TTC549 (cell line): ENCODE data around the gene DRC7.

Source experiments
- FAIRE-seq: peaks from 2 replicates; lab custom pipeline; 2012; peaks lifted over from hg19 to GRCh38; lab: Jason Lieb, UNC

Gene DRC7

DNA sequence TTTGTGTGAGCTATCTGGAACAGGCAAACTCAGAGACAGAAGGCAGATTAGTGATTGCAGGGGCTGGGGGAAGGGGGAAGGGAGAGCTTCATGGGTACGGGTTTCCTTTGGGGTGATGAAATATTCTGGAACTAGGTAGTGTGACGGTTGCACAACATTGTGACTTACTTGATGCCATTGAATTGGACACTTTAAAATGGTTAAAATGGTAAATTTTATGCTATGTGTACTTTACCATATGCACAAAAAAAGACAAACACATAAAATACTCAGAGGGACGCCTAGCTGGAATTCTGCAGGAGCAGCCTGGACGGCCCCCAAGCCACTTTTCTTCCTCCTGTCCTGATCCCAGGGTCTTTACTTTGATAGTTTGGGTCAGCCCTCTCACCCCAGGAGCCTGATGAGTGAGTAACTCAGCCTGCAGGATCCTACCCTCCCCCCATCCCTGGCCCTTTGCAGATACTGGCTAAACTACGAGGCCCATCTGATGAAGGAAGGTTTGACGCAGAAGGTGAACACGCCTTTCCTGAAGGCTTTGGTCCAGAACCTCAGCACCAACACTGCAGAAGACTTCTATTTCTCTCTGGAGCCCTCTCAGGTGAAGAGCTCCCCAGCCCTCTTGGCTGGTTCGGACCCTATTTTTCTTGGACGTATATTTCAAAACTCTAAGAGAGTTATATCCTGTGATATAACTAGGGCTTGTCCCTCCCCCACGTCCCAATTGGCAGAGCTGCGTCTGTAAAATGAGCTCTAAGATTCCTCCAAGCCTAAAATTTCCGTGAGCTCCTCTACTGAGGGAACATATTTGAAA, 18.7 kb upstream of the DRC7 start:
- no peak for FAIRE-seq

DNA sequence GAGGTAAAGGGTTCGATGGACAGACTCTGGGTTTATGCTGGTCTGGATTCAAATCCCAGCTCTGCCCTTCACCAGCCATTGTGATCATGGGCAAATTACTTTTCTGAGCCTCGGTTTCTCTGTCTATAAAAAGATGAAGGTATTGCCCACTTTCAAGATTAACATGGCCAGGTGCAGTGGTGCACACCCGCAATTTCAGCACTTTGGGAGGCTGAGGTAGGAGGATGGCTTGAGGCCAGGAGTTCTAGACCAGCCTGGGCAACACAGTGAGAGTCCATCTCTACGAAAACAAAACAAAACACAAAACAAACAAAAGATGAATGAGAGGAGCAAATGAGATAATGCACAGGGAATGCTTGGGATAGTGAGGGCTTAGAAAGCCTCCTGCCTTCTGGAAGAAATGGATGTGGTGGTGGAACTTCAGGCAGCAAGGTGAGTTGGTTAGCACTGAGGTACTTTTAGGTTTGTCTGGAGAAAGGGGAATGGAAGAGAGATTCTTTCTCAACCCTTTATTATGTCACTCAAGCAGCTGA, 18.0 kb upstream of the DRC7 start:
- FAIRE-seq: no peak

DNA sequence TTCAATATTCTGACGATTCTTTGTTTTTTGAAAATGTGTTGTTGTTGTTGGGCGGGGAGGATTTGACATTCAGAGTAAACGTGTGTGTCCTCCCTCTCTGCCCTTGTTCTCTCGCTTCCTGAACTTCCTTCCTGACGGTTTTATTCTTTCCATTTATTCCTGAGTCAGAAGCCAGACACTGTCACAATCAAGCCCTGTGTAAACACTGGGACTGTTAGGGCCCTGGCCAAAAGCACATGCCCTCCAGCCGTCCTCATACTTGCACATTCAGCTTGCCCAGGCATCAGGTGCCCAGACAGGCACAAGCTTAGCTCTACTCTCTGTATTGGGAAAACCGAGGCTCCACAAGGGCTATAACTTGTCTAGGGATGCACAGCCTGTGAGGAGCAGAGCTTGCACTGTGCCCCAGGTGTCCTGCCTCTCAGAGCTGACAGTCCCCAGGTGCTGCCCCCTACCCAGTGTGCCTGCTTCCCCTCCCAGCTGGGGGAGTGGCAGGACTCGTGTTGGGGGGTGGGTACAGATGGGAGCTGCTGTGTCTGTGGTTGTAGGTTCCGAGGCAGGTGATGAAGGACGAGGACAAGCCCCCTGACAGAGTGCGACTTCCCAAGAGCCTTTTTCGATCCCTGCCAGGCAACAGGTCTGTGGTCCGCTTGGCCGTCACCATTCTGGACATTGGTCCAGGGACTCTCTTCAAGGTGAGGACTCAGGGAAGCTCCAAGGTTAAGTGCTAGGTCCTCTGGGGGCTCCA, 16.8 kb upstream of the DRC7 start:
- no peak for FAIRE-seq

DNA sequence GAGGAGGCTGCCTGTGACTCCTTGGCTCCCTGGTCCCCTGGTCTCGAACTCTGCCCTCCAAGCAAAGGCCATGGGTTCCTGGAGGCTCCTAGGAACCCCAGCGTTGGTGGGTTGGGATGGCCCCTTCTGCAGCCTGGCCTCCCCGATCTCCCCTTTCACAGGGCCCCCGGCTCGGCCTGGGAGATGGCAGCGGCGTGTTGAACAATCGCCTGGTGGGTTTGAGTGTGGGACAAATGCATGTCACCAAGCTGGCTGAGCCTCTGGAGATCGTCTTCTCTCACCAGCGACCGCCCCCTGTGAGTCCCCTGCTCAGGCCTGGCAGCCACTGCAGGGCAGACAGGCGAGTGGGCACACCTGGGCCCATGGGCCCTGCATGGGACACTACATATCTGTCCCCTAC, 15.6 kb upstream of the DRC7 start:
- FAIRE-seq: no peak

DNA sequence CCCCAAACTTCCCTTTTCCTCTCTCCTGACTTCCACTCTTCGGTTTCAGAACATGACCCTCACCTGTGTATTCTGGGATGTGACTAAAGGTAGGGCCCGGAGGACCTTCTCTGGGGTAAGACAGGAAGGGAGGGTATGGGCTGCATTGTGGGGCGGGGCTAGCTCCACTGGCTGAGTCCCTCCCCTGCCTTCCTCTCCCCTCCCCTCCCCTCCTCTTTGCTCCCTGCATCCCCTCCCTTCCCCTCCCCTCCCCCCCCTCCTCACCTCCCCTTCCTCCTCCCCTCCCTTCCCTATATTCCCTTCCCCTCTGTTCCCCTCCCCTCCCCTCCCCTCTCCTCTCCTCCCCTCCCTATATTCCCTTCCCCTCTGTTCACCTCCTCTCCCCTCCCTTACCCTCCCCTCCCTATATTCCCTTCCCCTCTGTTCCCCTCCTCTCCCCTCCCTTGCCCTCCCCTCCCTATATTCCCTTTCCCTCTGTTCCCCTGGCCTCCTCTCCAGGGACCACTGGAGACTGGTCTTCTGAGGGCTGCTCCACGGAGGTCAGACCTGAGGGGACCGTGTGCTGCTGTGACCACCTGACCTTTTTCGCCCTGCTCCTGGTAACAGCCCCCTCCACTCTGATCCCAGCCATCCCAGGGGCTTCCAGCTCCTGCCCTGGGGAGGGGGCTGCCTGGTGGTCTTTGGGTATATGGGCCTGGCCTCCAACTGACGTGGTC, 14.7 kb upstream of the DRC7 start:
- no peak for FAIRE-seq

DNA sequence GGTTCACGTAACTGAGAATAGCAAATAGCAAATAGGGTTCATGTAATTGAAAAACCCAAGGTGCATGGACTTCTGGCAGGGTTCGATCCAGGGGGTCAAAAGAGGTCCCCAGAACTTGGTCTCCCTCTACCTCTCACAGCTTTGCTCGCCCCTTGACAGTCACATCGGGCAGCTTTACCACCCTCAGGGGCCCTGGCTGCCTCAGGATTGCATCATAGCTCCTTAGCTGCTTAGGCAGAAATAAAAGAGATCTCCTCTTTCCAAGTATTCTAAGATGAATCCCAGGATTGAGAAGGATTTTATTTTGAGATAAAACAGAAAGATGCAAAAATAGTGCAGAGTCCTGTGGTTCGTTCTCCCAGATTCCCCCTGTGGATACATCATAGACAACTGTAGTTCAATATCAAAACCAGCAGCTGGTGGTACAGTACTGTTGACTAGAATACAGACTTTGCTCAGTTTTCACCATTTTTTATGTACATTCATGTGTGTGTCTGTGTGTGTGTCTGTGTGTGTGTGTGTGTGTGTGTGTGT, 13.7 kb upstream of the DRC7 start:
- no peak for FAIRE-seq

DNA sequence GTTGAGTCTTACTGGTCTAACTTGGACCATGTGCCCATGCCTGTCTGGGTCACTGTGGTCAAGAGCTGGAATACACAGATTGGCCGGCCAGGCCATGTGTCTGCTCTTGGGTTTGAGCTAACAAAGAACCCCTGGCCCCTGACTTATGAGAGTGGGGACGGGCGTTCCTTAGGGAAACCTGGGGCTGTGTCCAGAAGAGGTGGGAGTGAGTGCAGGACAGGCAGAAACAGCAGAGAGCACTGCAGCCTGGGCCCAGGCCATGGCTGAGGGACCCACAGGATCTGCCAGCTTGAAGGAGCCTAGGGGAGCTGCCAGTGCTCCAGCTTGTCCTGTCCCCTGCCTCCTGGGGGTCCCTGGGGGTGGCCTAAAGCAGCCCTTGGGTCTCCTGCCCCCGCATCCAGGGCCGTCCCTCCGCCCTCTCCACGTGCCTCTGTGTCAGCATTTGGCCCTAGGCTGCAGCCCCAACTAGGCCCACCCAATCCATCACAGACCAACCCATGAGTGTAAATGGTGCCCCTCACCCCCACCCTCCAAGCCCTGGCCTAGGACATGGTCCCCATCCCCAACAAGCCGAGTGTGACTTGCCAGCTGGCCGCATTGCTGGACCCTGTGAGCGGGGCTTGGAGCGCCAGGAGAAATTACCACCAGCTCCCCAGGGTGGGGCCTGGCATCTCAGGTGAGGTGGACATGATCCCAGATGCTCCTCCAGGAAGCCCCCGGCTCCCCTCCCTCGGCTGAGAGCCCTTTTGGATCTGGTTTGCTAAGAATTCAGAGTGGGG, 12.5 kb upstream of the DRC7 start:
- FAIRE-seq: no peak

DNA sequence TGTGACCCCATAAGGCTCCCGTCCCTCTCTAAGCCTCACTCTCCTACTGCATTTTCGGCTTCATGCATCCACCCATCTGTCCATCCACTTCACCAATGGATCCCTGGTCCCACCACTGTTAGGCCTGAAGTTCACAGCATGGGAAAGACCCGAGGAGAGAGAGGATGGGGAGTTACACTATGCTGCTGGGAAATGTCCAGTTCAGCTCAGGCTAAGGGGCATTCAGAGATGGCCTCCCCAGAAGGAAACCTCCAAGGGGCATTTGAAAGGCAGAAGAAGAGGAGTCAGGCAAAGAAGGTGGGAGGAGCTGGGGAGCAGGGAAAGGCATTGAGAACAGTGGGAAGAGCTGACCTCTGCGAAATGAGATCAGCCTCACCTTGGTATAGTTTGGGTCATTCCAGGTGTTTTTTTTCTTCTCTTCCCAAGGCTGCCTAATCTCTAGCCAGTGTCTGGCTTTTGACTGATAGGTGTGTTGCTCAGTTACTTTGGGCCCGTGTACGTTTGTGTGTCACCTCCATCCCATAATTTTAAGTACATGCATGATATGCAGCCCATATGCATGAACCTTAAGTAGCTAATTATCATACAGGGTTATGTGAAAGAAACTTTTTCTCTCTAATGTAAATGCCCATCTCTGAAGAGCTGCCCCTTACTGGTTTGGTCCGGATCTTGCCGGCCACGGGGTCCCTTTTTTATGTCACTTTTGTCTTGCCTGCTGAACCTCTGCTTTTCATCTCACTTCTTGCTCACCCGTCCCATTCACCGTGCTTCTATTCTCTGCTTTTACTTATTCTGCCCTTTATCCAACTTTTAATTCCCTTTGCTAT, 11.6 kb upstream of the DRC7 start:
- no peak for FAIRE-seq

DNA sequence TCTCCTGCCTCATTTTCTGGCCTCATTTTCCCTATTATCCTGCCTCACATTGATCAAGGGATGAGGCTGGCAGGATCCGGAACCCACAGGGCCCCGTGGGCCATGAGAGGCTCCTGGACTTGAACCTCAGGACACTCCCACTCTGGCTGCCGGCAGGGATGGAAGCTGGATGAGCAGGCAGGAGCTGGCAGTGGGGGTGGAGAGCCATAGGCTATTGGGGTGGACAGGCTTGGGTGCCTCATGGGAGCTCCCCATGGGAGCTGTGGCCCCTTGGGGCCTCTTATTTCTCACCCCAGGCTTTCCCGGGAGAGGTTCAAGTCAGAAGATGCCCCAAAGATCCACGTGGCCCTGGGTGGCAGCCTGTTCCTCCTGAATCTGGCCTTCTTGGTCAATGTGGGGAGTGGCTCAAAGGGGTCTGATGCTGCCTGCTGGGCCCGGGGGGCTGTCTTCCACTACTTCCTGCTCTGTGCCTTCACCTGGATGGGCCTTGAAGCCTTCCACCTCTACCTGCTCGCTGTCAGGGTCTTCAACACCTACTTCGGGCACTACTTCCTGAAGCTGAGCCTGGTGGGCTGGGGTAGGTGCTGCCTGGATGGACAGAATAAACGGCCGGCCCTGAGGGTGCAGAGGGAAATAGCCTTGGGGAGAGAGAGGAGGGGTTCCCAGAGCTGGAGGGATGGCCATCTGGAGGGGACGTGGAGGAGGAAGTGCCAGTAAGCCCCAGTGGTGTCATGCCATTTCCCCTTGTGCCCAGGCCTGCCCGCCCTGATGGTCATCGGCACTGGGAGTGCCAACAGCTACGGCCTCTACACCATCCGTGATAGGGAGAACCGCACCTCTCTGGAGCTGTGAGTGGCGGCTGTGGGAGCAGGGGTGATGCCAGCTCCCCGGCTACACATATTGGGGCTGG, 10.7 kb upstream of the DRC7 start:
- no peak for FAIRE-seq

DNA sequence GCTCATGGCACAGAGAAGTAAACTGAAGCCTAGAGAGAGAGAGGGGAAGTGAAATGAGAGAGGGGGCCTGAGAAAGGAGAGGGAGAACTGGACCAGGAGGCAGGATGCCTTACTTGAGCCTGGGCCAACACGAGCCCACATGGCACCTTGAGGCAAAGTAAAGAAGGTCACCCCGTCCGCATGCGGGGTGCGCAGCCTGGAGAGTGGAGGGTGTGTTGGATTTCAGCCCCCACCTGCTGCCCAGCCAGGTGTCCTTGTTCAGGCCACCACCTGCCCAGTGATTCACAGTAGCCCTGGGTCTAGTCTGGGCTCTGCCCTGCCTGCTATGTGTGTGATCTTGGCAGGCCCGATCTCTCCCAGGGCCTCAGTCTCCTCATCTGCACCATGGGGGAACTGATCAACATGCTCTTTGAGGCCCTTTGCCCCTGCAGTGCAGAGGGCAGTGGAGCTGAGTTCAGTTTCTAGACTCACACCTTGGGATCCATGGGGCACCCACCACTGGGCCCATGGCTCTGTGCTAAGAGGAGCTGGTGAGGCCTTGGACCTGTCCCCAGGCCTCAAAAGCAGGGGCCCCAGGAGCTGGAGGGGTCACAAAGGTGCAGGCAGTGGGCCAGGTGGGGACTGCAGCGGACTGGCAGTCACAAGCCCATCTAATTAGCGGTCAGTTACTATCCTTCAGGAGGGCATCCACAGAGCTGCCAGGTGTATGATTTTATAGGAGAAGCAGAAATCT, 9.8 kb upstream of the DRC7 start:
- no peak for FAIRE-seq

DNA sequence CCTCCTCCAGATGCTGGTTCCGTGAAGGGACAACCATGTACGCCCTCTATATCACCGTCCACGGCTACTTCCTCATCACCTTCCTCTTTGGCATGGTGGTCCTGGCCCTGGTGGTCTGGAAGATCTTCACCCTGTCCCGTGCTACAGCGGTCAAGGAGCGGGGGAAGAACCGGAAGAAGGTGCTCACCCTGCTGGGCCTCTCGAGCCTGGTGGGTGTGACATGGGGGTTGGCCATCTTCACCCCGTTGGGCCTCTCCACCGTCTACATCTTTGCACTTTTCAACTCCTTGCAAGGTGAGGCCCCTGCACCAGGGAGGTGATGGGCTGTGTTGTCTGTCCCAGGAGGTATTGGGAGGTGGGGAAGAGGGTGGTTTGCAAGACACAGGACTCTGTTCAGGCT, 9.0 kb upstream of the DRC7 start:
- FAIRE-seq: no peak

DNA sequence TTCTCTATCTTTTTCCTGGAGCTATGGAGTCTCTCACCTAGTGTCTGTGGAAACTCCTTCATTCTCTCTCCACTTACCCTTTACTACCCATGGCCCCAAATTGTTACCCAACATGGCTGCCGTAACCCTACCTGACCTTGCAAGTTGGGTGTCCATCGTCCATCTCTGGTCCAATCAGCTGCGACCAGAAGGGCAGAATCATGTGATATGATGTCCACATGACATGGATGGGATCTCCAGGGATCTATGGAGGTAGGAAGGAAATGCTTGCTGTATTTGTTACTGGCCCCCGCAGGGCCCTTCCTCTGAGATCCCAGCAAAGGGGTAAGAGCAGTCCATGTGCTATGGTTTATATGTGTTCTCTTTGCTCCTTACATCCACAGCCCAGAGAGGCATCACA, 8.0 kb upstream of the DRC7 start:
- no peak for FAIRE-seq

DNA sequence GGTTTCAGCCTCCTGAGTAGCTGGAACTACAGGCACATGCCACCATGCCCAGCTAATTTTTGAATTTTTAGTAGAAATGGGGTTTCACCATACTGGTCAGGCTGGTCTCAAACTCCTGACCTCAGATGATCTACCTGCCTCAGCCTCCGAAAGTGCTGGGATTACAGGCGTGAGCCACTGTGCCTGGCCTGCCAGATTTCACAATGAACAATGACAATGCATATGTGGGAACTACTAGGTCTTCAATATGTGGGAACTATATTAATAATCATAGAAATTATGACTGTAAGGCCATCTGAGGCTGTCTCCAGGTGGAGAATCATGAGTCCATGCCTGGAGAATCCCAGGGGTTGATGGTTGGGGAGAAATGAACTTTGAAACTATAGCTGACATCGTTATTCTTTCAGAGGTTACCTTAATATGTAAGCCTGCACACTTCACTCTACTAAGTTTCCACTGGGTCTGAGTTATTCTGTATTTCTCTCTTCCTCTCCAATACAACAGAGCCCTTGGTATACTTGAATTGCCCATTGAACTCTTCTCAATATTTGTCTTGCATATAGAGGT, 7.2 kb upstream of the DRC7 start:
- FAIRE-seq: no peak

DNA sequence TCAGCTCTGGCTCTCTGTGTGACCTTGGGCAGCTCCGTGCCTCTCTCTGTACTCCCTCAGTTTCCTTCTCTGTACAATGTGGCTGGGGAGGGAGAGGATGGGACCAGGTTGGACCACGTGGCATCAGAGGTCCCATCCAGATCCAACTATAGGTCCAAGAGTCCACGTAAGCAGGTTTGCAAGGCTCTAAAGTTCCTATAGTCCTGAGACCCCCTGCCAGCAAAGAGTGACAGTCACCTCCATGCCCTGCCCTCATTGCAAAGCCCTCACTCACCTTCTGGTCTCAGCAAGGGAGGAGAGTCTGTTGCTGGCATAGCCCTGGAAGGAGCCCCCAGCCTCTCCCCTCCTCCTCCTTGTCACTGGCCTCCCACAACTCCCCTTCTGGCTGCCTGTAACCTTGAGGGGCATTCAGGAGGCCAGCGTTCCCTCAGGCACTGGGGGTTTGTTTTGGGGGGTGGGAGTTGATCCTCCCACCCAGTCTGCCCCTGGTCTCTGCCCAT, 6.1 kb upstream of the DRC7 start:
- no peak for FAIRE-seq

DNA sequence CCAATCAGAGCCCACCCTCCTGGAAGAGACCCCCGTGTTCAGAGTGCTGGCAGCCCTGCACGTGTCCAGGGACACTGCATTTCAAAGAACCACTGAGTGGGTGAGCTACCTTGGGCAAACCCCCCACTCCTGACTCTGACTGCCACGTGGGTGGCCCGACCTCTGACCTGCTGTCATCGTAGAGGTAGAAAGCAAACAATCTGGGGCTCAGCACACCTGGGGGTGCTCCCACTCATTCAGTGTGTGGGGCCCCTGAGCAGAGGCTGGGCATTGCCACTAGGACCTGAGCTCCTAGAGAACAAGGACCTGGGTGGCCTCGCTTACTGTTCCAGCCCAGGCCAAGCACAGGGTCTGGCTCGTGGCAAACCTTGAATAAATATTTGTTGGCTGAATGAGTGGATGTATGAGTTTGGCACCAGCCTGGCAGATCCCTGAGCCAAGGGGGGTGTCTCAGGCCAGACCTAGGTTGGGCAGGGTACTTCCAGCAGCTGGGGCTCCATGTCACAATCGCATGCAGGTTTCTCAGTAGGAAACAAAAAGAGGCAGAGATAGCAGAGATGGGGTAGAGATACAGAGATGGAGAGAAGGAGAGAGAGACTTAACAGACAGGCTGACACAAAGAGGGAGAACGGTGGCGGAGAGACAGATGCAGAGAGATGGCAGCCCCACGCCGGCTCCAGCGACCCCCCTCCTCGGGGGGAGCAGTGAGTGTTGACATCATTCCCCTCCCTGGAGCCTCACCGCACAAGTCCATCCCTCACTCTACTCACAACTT, 5.4 kb upstream of the DRC7 start:
- FAIRE-seq: no peak

DNA sequence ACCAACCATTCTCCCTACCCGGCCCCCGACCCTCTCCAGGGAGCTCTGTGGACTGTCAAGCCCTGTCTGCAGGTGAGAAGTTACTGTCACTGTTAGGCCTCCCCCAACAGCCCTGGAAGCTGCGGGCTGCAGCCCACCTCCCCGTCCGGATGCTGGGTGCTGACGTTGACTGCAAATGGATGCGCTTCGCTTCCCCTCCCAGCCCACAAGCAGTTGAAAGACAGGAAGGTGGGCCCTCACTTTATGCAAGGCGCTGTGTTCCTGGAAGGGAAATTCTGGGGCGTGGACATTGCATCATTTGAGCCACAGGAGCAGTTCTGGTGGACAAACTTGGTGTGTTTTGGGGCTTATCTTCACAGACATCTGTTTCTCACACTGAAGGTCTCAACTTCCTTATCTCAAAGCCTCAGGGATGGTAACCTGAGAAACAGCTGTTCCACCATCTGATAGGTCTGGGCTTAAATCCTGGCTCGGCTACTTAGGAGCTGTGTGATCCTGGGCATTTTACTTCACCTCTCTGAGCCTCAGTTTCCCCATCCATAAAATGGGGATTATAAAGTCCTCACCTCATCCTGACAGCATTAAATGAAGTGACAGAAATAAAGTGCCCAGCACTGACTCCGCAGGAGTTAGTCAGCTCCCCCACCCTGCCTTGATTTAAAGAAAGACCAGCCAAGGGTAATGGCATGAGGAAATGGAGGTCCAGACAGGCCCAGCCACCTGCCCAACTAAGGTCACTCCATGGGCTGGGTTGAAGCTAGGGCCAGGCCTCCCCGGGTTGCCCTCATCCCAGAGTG, 4.6 kb upstream of the DRC7 start:
- FAIRE-seq: no peak
